ENCODE data around the gene EFL1.

The EFL1 gene

GRCh38 chr15:82136120-82136519 is 126.4 kb downstream of the EFL1 start:
- TF ChIP-seq, protein P1, sequence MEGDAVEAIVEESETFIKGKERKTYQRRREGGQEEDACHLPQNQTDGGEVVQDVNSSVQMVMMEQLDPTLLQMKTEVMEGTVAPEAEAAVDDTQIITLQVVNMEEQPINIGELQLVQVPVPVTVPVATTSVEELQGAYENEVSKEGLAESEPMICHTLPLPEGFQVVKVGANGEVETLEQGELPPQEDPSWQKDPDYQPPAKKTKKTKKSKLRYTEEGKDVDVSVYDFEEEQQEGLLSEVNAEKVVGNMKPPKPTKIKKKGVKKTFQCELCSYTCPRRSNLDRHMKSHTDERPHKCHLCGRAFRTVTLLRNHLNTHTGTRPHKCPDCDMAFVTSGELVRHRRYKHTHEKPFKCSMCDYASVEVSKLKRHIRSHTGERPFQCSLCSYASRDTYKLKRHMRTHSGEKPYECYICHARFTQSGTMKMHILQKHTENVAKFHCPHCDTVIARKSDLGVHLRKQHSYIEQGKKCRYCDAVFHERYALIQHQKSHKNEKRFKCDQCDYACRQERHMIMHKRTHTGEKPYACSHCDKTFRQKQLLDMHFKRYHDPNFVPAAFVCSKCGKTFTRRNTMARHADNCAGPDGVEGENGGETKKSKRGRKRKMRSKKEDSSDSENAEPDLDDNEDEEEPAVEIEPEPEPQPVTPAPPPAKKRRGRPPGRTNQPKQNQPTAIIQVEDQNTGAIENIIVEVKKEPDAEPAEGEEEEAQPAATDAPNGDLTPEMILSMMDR (IDR thresholded peaks at IDR 0.05; ENCODE audit: low read depth, low read length, missing control alignments) = no peak
- no peak for DNase-seq (ENCODE audit: extremely low read depth, low read depth)
- H3K4me3 ChIP-seq (replicated peaks; ENCODE audit: low read depth, low read length) = no peak overlapping the region

DNA sequence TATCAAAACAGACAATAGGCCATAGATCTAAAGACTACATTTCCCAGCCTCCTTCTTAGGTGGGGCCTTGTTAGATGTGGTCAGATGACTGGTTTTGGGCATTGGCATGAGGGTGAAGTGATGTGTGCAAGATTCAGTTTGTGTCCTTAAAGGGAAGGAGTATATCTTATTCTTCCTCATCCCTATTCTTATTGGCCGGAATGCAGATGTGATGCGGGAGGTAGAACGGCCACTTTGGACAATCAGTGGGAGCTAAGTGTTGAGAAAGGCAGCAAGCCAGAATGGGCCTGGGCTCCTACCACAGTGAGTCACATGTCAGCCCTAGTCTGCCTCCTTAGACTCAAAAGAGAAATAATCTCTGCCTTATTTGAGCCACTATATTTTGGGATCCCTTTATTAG is 126.9 kb downstream of the EFL1 start:
- no peak overlapping the region for H3K4me3 ChIP-seq (replicated peaks; ENCODE audit: low read depth, low read length)
- TF ChIP-seq, protein P1 (IDR thresholded peaks at IDR 0.05; ENCODE audit: low read depth, low read length, missing control alignments) = no peak
- DNase-seq (ENCODE audit: extremely low read depth, low read depth) = no peak

- DNase-seq (ENCODE audit: extremely low read depth, low read depth) = no peak
- TF ChIP-seq, protein P1 (IDR thresholded peaks at IDR 0.05; ENCODE audit: low read depth, low read length, missing control alignments) = no peak
- no peak overlapping the region for H3K4me3 ChIP-seq (replicated peaks; ENCODE audit: low read depth, low read length)
Measured at GRCh38 chr15:82134461-82134860, 128.1 kb downstream of the EFL1 start.

- no peak overlapping the region for H3K4me3 ChIP-seq (replicated peaks; ENCODE audit: low read depth, low read length)
- TF ChIP-seq, protein P1 (IDR thresholded peaks at IDR 0.05; ENCODE audit: low read depth, low read length, missing control alignments) = no peak
Measured at GRCh38 chr15:82133251-82133650, 129.3 kb downstream of the EFL1 start.

DNA sequence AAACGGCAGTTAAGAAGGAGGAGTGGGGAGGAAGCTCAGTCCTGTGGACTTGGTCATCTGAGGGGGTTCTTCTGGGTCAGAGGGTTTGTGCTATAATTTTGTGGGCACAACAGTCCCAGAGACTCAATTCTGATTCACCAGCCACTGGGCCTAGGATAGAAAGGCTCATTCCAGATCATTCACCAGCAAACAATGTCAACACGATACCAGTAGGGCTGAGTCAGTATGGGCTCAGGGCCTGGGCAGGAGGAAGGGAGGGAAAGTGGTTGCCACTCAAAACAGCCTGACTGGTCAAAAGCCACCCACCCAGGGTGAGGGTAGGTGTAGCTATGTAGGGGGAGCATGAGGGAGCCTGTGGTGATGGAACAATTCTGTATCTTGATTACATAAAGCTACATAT is 129.8 kb downstream of the EFL1 start:
- TF ChIP-seq, protein P1 (IDR thresholded peaks at IDR 0.05; ENCODE audit: low read depth, low read length, missing control alignments) = no peak
- DNase-seq (ENCODE audit: extremely low read depth, low read depth) = no peak
- H3K4me3 ChIP-seq (replicated peaks; ENCODE audit: low read depth, low read length) = no peak overlapping the region

More at GRCh38 chr15:82133251-82133650, 129.3 kb downstream of the EFL1 start:
- DNase-seq (ENCODE audit: extremely low read depth, low read depth) = no peak

GRCh38 chr15:82132096-82132495 is 130.4 kb downstream of the EFL1 start:
- no peak for DNase-seq (ENCODE audit: extremely low read depth, low read depth)
- TF ChIP-seq, protein P1 (IDR thresholded peaks at IDR 0.05; ENCODE audit: low read depth, low read length, missing control alignments) = no peak
- no peak overlapping the region for H3K4me3 ChIP-seq (replicated peaks; ENCODE audit: low read depth, low read length)

GRCh38 chr15:82130248-82130647 is 132.3 kb downstream of the EFL1 start:
- no peak for DNase-seq (ENCODE audit: extremely low read depth, low read depth)
- TF ChIP-seq, protein P1 (IDR thresholded peaks at IDR 0.05; ENCODE audit: low read depth, low read length, missing control alignments) = no peak
- H3K4me3 ChIP-seq (replicated peaks; ENCODE audit: low read depth, low read length) = no peak overlapping the region
